NCI-H748 treated with DMSO at 0.1 percent for 48 hours (cell line): ENCODE results near the gene TNFRSF11A.

Source experiments
- DNase-seq: peaks from one replicate; lab custom pipeline; 2025; lab: John Stamatoyannopoulos, UW

The TNFRSF11A gene

DNA sequence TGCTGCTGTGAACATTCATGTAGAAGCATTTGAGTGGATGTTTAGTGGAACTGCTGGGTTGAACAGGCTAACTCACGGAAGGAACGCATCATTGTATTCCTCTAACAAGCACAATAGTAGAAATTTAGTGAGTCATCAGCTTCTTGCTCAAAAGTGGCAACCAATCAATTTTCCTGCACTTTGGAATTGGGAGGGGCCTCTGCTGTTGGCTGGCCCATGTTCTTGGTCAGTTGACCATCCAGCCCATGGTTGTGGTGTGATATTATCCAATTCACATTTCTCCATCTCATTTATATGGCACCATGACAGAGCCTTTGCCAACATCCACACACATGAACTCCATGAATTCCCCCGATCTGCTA, 95.0 kb downstream of the TNFRSF11A start:
- no peak for DNase-seq

DNA sequence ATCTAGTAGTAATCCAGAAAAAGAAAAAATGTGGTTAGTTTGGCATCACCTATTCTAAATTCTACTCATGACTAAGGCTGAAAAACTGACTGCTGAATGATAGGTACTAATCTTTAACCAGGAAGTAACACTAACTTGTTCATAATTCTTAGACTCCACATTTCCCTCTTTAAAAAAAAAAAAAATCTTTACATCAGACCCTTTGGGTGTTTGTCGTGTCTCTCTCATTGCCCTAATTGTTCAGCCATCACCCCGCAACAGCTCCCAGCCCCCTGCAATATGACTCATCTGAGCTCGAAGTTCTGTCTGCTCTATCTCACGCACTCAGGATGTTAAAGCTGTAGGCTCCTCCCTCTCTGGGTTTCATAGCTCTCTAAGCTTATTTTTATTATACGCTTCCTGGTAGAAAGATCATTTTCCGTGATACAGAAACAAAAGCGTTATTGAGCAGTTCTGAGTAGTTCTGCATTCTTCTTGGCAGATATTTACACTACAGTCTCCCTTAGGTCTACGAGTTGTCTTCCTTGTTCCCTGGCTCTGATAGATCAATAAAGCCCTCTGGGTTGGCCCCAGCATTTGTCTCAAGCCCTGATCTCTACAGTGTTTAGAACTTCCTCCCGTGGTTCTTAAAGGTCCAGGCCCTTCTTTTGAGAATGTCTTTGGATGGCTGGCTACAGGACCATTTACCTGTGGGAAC, 95.6 kb downstream of the TNFRSF11A start:
- no peak for DNase-seq

DNA sequence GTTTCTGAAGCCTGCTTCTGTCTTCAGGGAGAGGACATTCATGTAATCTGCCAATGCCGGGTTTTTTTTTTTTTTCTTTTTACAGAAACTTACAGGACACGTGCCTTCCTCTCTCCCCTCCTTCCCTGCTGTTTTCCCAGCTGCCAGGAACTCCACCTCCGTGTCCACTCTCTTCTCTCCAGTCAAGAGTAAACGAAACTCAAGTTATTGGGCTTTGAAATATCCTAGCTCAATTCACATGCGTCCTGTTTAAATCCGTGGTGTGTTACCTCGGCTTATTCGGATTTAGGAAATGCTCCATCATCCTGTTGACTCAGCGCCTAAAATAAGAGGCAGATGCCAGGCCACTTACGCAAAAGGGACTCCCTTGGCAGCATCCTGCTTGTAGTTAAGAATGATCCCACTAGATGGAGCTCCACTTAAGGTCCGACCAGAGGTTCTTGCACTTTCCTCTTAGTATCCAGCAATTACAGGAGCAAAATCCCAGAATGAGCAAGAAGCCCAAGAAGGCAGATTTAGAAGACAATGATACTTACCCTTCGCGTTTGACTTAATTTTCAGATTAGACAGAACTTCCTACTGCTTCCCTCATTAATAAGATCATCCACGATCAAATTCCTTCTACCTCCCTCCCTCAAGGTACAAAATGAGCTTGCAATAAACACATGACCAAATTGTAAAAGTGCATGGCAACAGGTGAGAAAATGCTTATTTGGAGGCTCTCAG, 100.5 kb downstream of the TNFRSF11A start:
- DNase-seq, result peak; percentile 82

DNA sequence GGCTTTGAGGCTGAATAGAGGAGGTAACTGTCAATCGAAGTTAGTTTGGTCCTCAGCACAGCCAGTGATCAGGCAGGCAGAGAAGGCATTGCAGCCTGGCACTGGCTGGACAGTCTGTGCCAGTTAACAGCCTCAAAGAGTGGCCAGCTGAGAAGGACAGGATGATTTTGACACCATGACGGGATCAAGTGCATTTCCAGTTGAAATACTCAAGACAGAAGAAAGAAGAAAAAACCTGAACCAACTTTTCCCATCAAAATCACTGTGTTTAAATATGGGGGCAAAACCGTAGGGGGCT, 101.0 kb downstream of the TNFRSF11A start:
- DNase-seq, result no peak

DNA sequence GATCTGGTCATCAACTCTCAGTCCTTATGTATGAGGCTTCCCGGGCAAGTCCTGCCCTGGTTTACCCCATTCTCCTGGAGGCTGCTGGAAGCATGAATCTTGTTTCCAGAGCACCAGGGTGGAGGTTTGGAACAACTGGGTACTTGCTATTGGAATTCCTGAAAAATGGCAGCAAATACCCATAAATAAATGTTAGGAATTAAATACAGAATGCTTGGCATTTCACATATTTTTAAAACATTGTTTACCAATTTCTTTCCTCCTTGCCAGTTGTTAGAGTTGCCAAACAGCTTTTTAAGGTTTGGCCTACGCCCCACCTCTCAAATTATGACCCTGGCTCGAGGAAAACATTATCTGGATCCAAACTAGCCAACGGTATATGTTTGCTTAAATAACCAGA, 107.1 kb downstream of the TNFRSF11A start:
- no peak for DNase-seq

DNA sequence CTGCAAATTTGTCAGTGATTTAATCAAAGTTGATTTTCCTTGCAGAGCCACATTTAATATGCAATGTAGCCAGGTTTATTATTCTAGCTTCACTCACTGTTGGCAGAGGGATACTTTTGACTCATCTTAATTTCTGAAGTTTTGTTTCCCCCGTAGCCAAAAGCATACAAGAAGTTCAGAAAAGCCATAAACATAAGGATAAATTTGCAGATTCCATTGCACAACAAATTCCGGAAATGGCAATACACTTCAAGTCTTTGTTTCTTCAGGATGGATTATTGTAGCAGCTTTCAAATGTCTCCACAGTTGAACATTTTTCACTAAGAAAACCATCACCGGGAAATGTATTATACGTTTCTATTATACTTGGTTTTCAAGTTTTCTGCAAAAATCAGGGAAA, 109.7 kb downstream of the TNFRSF11A start:
- no peak for DNase-seq

DNA sequence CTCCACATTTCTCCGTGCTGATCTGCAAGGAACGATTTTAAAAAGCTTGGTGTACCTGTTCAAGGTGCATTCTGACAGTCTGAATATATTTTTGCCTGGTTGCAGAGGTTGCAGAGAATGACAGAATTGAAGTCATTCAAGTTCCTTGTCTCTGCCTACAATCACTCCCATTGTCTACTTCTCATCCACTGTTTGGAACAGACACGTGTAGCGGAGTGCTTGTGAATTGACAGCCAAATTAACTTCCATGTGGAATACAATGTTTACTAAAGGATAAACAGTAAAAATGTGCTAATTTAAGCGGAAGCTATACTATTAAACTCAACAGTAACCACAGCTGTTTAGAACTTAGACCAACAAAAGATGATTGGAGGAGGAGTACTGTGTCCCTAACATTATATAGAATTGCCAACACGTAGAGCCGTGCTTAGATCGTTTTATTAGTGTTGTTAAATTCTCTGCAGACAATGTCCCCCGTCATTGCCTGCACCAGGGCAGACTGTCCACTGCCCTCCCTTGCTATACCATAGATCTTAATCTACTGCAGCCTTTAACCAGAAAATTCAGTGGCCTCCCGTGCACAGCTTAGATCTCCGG, 110.4 kb downstream of the TNFRSF11A start:
- peak; percentile 85 for DNase-seq

DNA sequence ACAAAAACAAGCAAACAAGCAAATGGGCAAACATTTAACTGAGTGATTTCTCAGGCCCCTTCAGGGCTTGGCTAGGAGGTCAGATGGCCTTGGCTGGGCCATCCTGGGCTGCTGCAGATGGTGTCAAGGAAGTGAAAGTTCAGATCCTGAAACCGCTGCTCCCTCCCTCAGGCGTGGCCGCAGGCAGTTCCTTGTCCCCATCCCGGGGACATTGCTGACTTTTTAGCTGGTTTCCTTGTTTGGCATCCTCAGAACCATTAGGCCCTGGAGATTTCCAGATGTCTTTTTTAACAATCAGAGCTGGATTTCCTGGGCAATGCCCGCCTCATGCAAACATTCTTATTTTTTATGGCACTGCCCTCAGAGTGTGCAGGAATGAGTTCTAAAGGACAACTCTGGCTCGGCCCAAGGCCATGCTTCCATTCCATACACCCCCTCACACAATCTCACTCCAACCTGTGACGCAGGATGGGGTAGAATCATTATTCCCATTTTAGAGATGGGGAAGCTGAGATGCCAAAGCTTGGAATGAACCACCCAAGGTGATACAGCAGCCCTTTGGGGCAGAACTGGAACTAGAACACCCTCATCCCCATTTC, 111.6 kb downstream of the TNFRSF11A start:
- no peak for DNase-seq

DNA sequence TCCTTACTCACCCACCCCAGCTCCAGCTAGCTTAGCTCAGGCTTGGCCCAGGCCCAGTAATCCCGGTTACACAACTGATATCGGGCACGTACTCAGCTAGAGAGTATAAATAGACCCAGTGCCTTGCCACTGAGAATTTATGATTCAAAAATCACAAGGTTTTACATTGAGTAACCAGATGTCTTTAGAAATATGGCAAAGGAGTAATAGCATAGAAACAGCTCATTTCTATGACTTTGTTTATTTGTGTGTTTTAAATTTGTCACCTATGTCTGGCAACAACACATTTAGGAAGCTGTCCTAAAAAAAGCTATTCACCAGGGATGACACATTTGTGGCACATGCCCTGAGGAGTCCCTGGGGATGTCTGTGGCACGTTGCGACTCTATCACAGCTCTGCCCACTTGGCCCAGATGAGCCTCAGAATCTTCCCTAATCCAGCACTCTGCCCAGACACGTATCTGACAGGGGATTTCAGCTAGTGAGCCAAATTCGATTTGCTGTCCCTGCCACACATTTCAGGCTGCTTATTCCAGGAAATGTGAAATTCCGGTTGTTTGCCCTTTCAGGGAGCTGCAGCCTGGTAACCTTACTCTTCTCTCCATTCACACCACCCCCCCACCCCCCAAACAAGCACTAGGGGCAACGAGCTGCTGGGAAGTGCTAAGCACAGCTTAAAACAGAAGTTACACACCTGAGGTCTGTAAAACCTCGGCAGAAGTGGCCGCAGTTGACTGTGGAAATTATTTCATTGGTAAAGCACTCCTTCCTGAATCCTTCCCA, 112.3 kb downstream of the TNFRSF11A start:
- no peak for DNase-seq

DNA sequence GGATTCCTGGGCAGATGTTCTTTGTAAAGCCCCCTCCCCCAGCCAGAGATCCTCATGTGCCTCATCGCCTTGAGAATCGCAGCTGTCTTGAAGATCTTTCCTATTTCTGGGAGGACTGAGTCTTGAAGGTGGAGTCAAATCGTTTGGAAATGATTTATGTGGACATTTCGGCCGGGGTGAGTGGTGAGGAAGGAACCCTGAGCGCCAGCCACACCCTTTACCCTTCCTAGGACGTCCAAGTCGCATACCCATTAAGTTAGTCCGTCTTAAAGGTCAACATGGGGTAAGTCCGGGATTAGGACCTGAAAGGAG, 112.9 kb downstream of the TNFRSF11A start:
- no peak for DNase-seq

DNA sequence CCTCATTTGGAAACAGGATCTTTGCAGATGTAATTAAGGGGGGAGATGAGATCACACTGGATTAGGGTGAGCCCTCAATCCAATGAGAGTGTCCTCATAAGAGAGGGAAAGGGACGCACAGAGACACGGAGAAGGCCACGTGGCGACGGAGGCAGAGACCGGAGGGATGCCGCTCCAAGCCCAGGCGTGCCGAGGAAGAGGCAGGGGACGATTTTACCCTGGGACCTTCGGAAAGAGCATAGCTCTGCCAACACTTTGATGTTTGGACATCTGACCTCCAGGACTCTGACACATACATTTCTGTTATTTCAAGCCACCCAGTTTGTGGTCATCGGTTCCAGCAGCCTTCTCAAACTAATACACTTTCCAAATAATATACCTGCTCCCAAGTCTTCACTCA, 113.3 kb downstream of the TNFRSF11A start:
- no peak for DNase-seq

DNA sequence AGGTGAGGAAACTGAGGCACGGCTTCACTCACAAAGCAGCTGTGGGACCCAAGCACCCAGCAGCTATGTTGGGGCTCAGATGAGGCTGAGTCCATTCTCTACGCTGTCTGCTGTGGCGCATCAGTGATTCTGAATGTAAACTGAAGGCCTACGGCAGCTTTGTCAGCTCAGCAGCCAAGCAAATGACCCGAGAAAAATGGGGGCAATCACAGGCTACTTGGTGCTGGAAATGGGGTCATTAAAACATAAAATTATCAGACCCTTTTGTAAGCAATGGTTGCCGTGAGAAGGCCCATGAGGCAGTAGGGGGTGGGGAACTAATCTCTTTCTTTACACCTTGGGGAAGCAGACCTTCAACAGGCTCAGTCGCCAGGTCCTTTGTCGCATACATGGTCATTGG, 113.8 kb downstream of the TNFRSF11A start:
- no peak for DNase-seq
